SK-N-SH treated with all-trans-retinoic acid at 6 μM for 48 hours (cell line): ENCODE measurements around the gene CST9.

Source experiments
- ARNTL ChIP-seq: fragments of 450-650 bp; formaldehyde crosslinking; IDR thresholded peaks from 2 replicates; pipeline ENCODE4 v1.5.0; 2020; ENCODE audit warnings: low read depth, mild to moderate bottlenecking, moderate library complexity, borderline replicate concordance
- OSR1 ChIP-seq: fragments of 250-450 bp; sonication (Bioruptor Pico); IDR thresholded peaks from 2 replicates; pipeline ENCODE4 v1.8.0; 2022; ENCODE audit warnings: moderate library complexity, mild to moderate bottlenecking, inconsistent platforms
- PATZ1 ChIP-seq: fragments of 250-450 bp; sonication (Bioruptor Pico); IDR thresholded peaks from 2 replicates; pipeline ENCODE4 v1.8.0; 2020; ENCODE audit warnings: mild to moderate bottlenecking, moderate library complexity, borderline replicate concordance
- PPARA ChIP-seq: fragments of 250-450 bp; sonication (Bioruptor Pico); IDR thresholded peaks from 2 replicates; pipeline ENCODE4 v1.5.0; 2020; ENCODE audit warnings: mild to moderate bottlenecking, borderline replicate concordance

GRCh38 chr20:23652926-23653325 is 47.2 kb upstream of the CST9 start:
- no peak for TF ChIP-seq PATZ1 (CRISPR knock-in tag)
- TF ChIP-seq PPARA (CRISPR knock-in tag) = no peak
- no peak for TF ChIP-seq OSR1
- TF ChIP-seq ARNTL (CRISPR knock-in tag) = no peak
